GM10248 (cell line): Measurements from ENCODE around the gene SCMH1.
"Not testable (repeated sequence)": the region's sequence is repeated elsewhere in the genome, so short reads cannot be mapped to it uniquely, and the experiment has no call there.

Experiments used
- CTCF ChIA-PET: fragments of 300-600 bp; sonication (Branson Sonifier 250); formaldehyde crosslinking; extraction: SDS; loops from one replicate; lab custom pipeline; 2021; ENCODE audit warnings: antibody characterized with exemption; lab: Yijun Ruan, JAX
- POLR2A ChIA-PET: fragments of 350-650 bp; sonication (Branson Sonifier 250); formaldehyde crosslinking; extraction: SDS; loops from one replicate; lab custom pipeline; 2020; ENCODE audit warnings: antibody characterized with exemption; lab: Yijun Ruan, JAX
- DNase-seq: peaks from one replicate; pipeline ENCODE4 v3.0.0; 2012; ENCODE audit errors: extremely low spot score
- CTCF ChIP-seq: IDR thresholded peaks from 2 replicates; pipeline ENCODE4 v1.5.1; 2012; ENCODE audit warnings: mild to moderate bottlenecking, low read depth; ENCODE audit errors: extremely low read depth, missing control alignments, control extremely low read depth

Gene SCMH1

GRCh38 chr1:41200728-41201127, 41.4 kb downstream of the SCMH1 start:
- no peak for TF ChIP-seq CTCF
- no peak for DNase-seq
- ChIA-PET POLR2A (no interaction called here), CTCF (no interaction called here)

GRCh38 chr1:41199375-41199774, 42.7 kb downstream of the SCMH1 start:
- POLR2A ChIA-PET: no interaction called here
- CTCF ChIA-PET: no interaction called here
- TF ChIP-seq CTCF: no peak
- DNase-seq: no peak

GRCh38 chr1:41192456-41193178, 49.5 kb downstream of the SCMH1 start:
- ChIA-PET POLR2A (no interaction called here), CTCF (interaction anchor here (2.0 kb wide), 1 partner anchor 37 kb away, joined by 6 read pairs; no protein-coding TSS in a partner anchor)
- no peak for DNase-seq

GRCh38 chr1:41184446-41184845, 57.7 kb downstream of the SCMH1 start:
- no peak for TF ChIP-seq CTCF
- POLR2A ChIA-PET: no interaction called here
- CTCF ChIA-PET: no interaction called here
- DNase-seq: no peak

More at GRCh38 chr1:41192456-41193178, 49.5 kb downstream of the SCMH1 start:
- no peak for TF ChIP-seq CTCF

GRCh38 chr1:41178230-41178629, 63.9 kb downstream of the SCMH1 start:
- DNase-seq, CTCF ChIA-PET, POLR2A ChIA-PET: not testable (repeated sequence)

GRCh38 chr1:41175546-41175945, 66.6 kb downstream of the SCMH1 start:
- TF ChIP-seq CTCF: no peak
- ChIA-PET POLR2A (no interaction called here), CTCF (interaction anchor here (1.0 to 1.3 kb wide), 2 partner anchors 12 to 14 kb away, joined by 3 to 4 read pairs; no protein-coding TSS in a partner anchor)
- DNase-seq: no peak

GRCh38 chr1:41174170-41174569, 67.9 kb downstream of the SCMH1 start:
- TF ChIP-seq CTCF: no peak
- ChIA-PET POLR2A (no interaction called here), CTCF (interaction anchor here (1.4 kb wide), 1 partner anchor 11 kb away, joined by 8 read pairs; no protein-coding TSS in a partner anchor)
- no peak for DNase-seq
